HepG2 (cell line): Measurements from ENCODE around the gene PLLP. TPM values are rescaled to one million over a fixed set of nuclear protein-coding genes. Genes with fewer than 3 reads are reported as not detected.

Source experiments
- ATAC-seq: fragments of 200-7000 bp; cut with Tn5 transposase; 3 replicates; pipeline ENCODE4 v1.9.1; 2020; ENCODE audit warnings: mild to moderate bottlenecking, moderate library complexity
- BruUV-seq: library from RNA; stranded (reverse); fragments of 400-500 nt; replicated peaks from 2 replicates; lab custom pipeline; 2021; lab: Mats Ljungman, UMichigan
- CTCF ChIA-PET: fragments of 300-600 bp; formaldehyde crosslinking; extraction: SDS; loops from one replicate; lab custom pipeline; 2021; ENCODE audit warnings: low total read pairs, inconsistent platforms, low intra/inter-chr PET ratio; lab: Yijun Ruan, JAX
- POLR2A ChIA-PET: fragments of 350-600 bp; sonication (Branson Sonifier 250); formaldehyde crosslinking; loops from one replicate; lab custom pipeline; 2020; ENCODE audit warnings: antibody characterized with exemption, inconsistent platforms; lab: Yijun Ruan, JAX
- DNase-seq: peaks from one replicate; pipeline ENCODE4 v3.0.0-alpha.2; 2015; ENCODE audit warnings: low spot score
- FAIRE-seq: peaks from 3 replicates; lab custom pipeline; 2011; peaks lifted over from hg19 to GRCh38; lab: Jason Lieb, UNC
- H2AFZ ChIP-seq: one replicate; pipeline ENCODE4 v1.6.1; 2011; ENCODE audit warnings: low read length, inconsistent platforms
- H3K27ac ChIP-seq: fragments of 300-600 bp; 3 replicates; pipeline ENCODE4 v1.8.0; 2011; ENCODE audit warnings: mixed run types, mild to moderate bottlenecking, mixed read lengths, low read length, inconsistent platforms; ENCODE audit not compliant: insufficient read depth; ENCODE audit errors: extremely low read length
- H3K27me3 ChIP-seq, 2 experiments: fragments of 200-600 bp in 1 of 2; 2 replicates in 1 of 2; 3 replicates in 1 of 2; pipeline versions ENCODE4 v1.6.0 to v1.8.0; 2011; ENCODE audit warnings: low read length in 2 of 2, mild to moderate bottlenecking in 2 of 2, moderate library complexity in 2 of 2, inconsistent platforms in 1 of 2; ENCODE audit not compliant: insufficient read depth in 2 of 2, control insufficient read depth in 1 of 2
- H3K36me3 ChIP-seq, 2 experiments: fragments of 200-600 bp in 1 of 2; replicated peaks in 1 of 2; 2 replicates in 1 of 2; 3 replicates in 1 of 2; pipeline versions ENCODE4 v1.5.1 to v1.8.0; 2011; ENCODE audit warnings: low read length in 2 of 2, inconsistent platforms in 1 of 2; ENCODE audit not compliant: insufficient read depth in 2 of 2, control insufficient read depth in 1 of 2
- H3K4me1 ChIP-seq: 2 replicates; pipeline ENCODE4 v1.5.1; 2012; ENCODE audit warnings: low read length, inconsistent platforms; ENCODE audit not compliant: insufficient read depth
- H3K4me2 ChIP-seq: 2 replicates; pipeline ENCODE4 v1.6.0; 2011; ENCODE audit warnings: low read depth, low read length, inconsistent platforms
- H3K4me3 ChIP-seq, 3 experiments: fragments of 200-600 bp in 1 of 3; sonication (generic), shearing (Covaris generic) in 1 of 3; replicated peaks in 1 of 3; 2 replicates each; pipeline ENCODE4 v1.5.1; 2011 to 2016; ENCODE audit warnings: low read length in 3 of 3, inconsistent platforms in 2 of 3, low read depth in 2 of 3, mild to moderate bottlenecking in 2 of 3, control low read depth in 1 of 3, mixed read lengths in 1 of 3; ENCODE audit not compliant: insufficient read depth in 1 of 3
- H3K79me2 ChIP-seq: one replicate; pipeline ENCODE4 v1.6.1; 2011; ENCODE audit warnings: low read length, inconsistent platforms; ENCODE audit not compliant: insufficient read depth
- H3K9ac ChIP-seq: 2 replicates; pipeline ENCODE4 v1.6.0; 2011; ENCODE audit warnings: mild to moderate bottlenecking, low read depth, low read length, inconsistent platforms; ENCODE audit not compliant: insufficient read depth
- H3K9me3 ChIP-seq: 2 replicates; pipeline ENCODE4 v1.5.1; 2012; ENCODE audit warnings: mild to moderate bottlenecking, low read length
- H4K20me1 ChIP-seq: 2 replicates; pipeline ENCODE4 v1.6.0; 2011; ENCODE audit warnings: inconsistent platforms, mild to moderate bottlenecking, low read length, moderate library complexity; ENCODE audit not compliant: insufficient read depth
- AKAP8 ChIP-seq: sonication (generic); formaldehyde crosslinking; IDR thresholded peaks from 2 replicates; pipeline ENCODE4 v1.5.1; 2020; ENCODE audit warnings: mild to moderate bottlenecking, missing genetic modification reagents
- BRD4 ChIP-seq: sonication (generic); formaldehyde crosslinking; IDR thresholded peaks from 2 replicates; pipeline ENCODE4 v1.4.0; 2020; ENCODE audit warnings: missing genetic modification reagents
- FOXA1 ChIP-seq, 2 experiments: fragments of 450-650 bp in 1 of 2; sonication (generic) in 1 of 2; formaldehyde crosslinking in 1 of 2; IDR thresholded peaks; 2 replicates each; pipeline versions ENCODE4 v1.4.0 to v1.6.1; 2016 to 2020; ENCODE audit warnings: missing genetic modification reagents in 1 of 2
- JARID2 ChIP-seq: sonication (generic); formaldehyde crosslinking; IDR thresholded peaks from 2 replicates; pipeline ENCODE4 v1.8.1; 2023; ENCODE audit warnings: missing genetic modification reagents, inconsistent platforms; ENCODE audit not compliant: insufficient replicate concordance
- KMT2B ChIP-seq: IDR thresholded peaks from 2 replicates; pipeline ENCODE4 v1.6.1; 2016; ENCODE audit warnings: missing genetic modification reagents, missing compliant biosample characterization
- RBM39 ChIP-seq: fragments of 200-400 bp; formaldehyde crosslinking; IDR thresholded peaks from one replicate; pipeline ENCODE4 v1.6.1; 2018; ENCODE audit warnings: antibody characterized with exemption, mild to moderate bottlenecking, low read depth, low read length; ENCODE audit not compliant: poor library complexity, severe bottlenecking
- RFX1 ChIP-seq: fragments of 450-650 bp; IDR thresholded peaks from 2 replicates; pipeline ENCODE4 v1.6.1; 2017
- RXRB ChIP-seq: IDR thresholded peaks from 2 replicates; pipeline ENCODE4 v1.6.1; 2016; ENCODE audit warnings: borderline replicate concordance, missing genetic modification reagents, missing compliant biosample characterization
- ZBTB42 ChIP-seq: sonication (generic); formaldehyde crosslinking; IDR thresholded peaks from 2 replicates; pipeline ENCODE4 v1.5.0; 2020; ENCODE audit warnings: mild to moderate bottlenecking, missing genetic modification reagents
- ZFP1 ChIP-seq: IDR thresholded peaks from 2 replicates; pipeline ENCODE4 v1.6.1; 2016
- ZFP36L1 ChIP-seq: sonication (generic); formaldehyde crosslinking; IDR thresholded peaks from 2 replicates; pipeline ENCODE4 v1.8.0; 2022; ENCODE audit warnings: mild to moderate bottlenecking, missing genetic modification reagents, moderate library complexity
- ZMAT3 ChIP-seq: sonication (generic); formaldehyde crosslinking; conservative IDR thresholded peaks from 2 replicates; pipeline ENCODE4 v1.7.0; 2021; ENCODE audit warnings: missing genetic modification reagents
- ZNF513 ChIP-seq: sonication (generic); formaldehyde crosslinking; conservative IDR thresholded peaks from 2 replicates; pipeline ENCODE4 v1.5.0; 2020; ENCODE audit warnings: missing genetic modification reagents
- ZNF550 ChIP-seq: sonication (generic); formaldehyde crosslinking; IDR thresholded peaks from 2 replicates; pipeline ENCODE4 v1.4.0; 2020; ENCODE audit warnings: mild to moderate bottlenecking, missing genetic modification reagents, borderline replicate concordance
- ZNF605 ChIP-seq: sonication (generic); formaldehyde crosslinking; IDR thresholded peaks from 2 replicates; pipeline ENCODE4 v1.8.0; 2022; ENCODE audit warnings: mild to moderate bottlenecking, missing genetic modification reagents
- ZNF616 ChIP-seq: sonication (generic); formaldehyde crosslinking; IDR thresholded peaks from 2 replicates; pipeline ENCODE4 v1.5.0; 2020; ENCODE audit warnings: low read depth, mild to moderate bottlenecking, missing genetic modification reagents
- ZNF7 ChIP-seq: IDR thresholded peaks from 2 replicates; pipeline ENCODE4 v1.6.1; 2016; ENCODE audit warnings: missing biosample characterization, missing genetic modification reagents
- WGBS: methylation state at CpG from one replicate; pipeline ENCODE4 v1.1.6; 2017; ENCODE audit warnings: low lambda C conversion rate; 5-methylcytosine and 5-hydroxymethylcytosine counted together
- in situ Hi-C: cut with HindIII; loops from 2 replicates; pipeline ENCODE4 v1.10.0; 2017; ENCODE audit warnings: low pct_unique_long_range_greater_than_20kb; ENCODE audit not compliant: extremely low pct_ligation_motif_present
- intact Hi-C: fragments of 100-400 bp; cut with micrococcal nuclease; formaldehyde crosslinking; loops from one replicate; pipeline ENCODE4 v1.10.0; 2022; ENCODE audit not compliant: unreplicated experiment
- polyA plus RNA-seq, 8 experiments: library from polyadenylated mRNA; depleted of rRNA in 3 of 8; stranded (reverse) in 7 of 8; unstranded in 1 of 8; fragments of >200 nt; fragmentation: Illumina TruSeq in 4 of 8; extraction: Trizol in 4 of 8; gene quantifications; 2 replicates each; pipeline versions ENCODE4 v1.2.1 to v1.2.3, GENCODE V29; 2011 to 2016; ENCODE audit warnings: low read depth in 4 of 8, missing spikeins in 1 of 8, mixed read lengths in 1 of 8; ENCODE audit not compliant: insufficient read depth in 1 of 8
- total RNA-seq, 5 experiments: library from RNA; depleted of rRNA; stranded (reverse); fragments of >200 nt; fragmentation: Illumina TruSeq; extraction: Trizol; gene quantifications; 2 replicates each; pipeline ENCODE4 v1.2.3, GENCODE V29; 2016; ENCODE audit warnings: low read depth in 1 of 5

The PLLP gene
- total and polyA plus RNA-seq, 2 of the 13 experiments (the other 11 are each of a cell fraction or from before 2014, with no cell fraction given): 60.6 to 127 TPM

GRCh38 chr16:57231821-57232350 lies 52.6 kb downstream of the PLLP start:
- ATAC-seq: no peak
- no peak overlapping the region for H3K27ac ChIP-seq
- no peaks in the 10 kb centered on the region for H3K4me1 ChIP-seq
- in situ Hi-C loops: no loop called here
- peaks cover 48 to 83% of the 10 kb centered on the region in 2 experiments for H3K36me3 ChIP-seq
- H2AFZ ChIP-seq: no peak overlapping the region
- H3K9me3 ChIP-seq: no peaks in the 10 kb centered on the region
- no peak overlapping the region for H3K4me2 ChIP-seq
- FAIRE-seq: no peak
- no peaks in the 10 kb centered on the region for H4K20me1 ChIP-seq
- 95% methylated on average over 3 of the region's 3 CpGs for WGBS
- CTCF ChIA-PET: no interaction called here
- no peak for DNase-seq
- no peak overlapping the region for H3K9ac ChIP-seq
- TF ChIP-seq BRD4 (CRISPR knock-in tag) (no peak), JARID2 (no peak), ZNF605 (no peak), RXRB (CRISPR knock-in tag) (no peak), RBM39 (no peak), RFX1 (no peak), AKAP8 (CRISPR knock-in tag) (no peak), ZNF616 (no peak), ZFP1 (CRISPR knock-in tag) (no peak), ZNF7 (CRISPR knock-in tag) (no peak), FOXA1 (IDR thresholded peaks at IDR 0.05) (no peak), FOXA1 (CRISPR knock-in tag; IDR thresholded peaks at IDR 0.05) (no peak), ZMAT3 (CRISPR knock-in tag) (no peak), ZNF513 (no peak), ZBTB42 (no peak), ZNF550 (CRISPR knock-in tag) (no peak), KMT2B (CRISPR knock-in tag) (no peak), ZFP36L1 (CRISPR knock-in tag) (no peak)
- intact Hi-C loops: no loop called here
- no peak overlapping the region for H3K4me3 ChIP-seq
- POLR2A ChIA-PET: no interaction called here
- no peaks in the 10 kb centered on the region for H3K79me2 ChIP-seq
- BruUV-seq: no TSS peak
- no peaks in the 10 kb centered on the region for H3K27me3 ChIP-seq
